ENCODE data around the gene IRF5.

Gene IRF5

GRCh38 chr7:128900237-128900636, 37.5 kb upstream of the IRF5 start:
- Histone ChIP-seq H3K4me3 (ENCODE audit: low read length) (no peak overlapping the region), H3K79me2 (ENCODE audit: control insufficient read depth, low read length) (no peaks in the 10 kb centered on the region)

GRCh38 chr7:128902761-128903585, 34.8 kb upstream of the IRF5 start:
- Histone ChIP-seq H3K9me2 (replicated peaks; ENCODE audit: control insufficient read depth, low read length) (no peaks in the 10 kb centered on the region), H3K9me3 (ENCODE audit: control insufficient read depth, insufficient read depth, low read length) (0 out of 2 replicates have a peak, but pooled peaks cover 5% of the 10 kb centered on the region), H3K36me3 (ENCODE audit: control insufficient read depth, low read length) (no peaks in the 10 kb centered on the region), H3K27ac (ENCODE audit: low read depth, low read length) (no peak overlapping the region), H3K79me2 (ENCODE audit: control insufficient read depth, low read length) (no peaks in the 10 kb centered on the region), H4K20me1 (ENCODE audit: control insufficient read depth, insufficient read depth, low read depth, low read length) (no peaks in the 10 kb centered on the region), H3K27me3 (ENCODE audit: control insufficient read depth, low read length) (0 out of 2 replicates have a peak, but pooled peaks cover 6% of the 10 kb centered on the region), H3K4me2 (ENCODE audit: low read length) (no peak overlapping the region), H3K4me3 (ENCODE audit: low read length) (no peak overlapping the region), H3K4me1 (ENCODE audit: control insufficient read depth, low read length) (peaks cover 3% of the 10 kb centered on the region), H3F3A (ENCODE audit: control insufficient read depth, insufficient read depth) (no peaks in the 10 kb centered on the region)
- TF ChIP-seq CTCF (IDR thresholded peaks at IDR 0.05; ENCODE audit: low read depth, low read length, poor library complexity, severe bottlenecking) (no peak), EZH2phosphoT487 (IDR thresholded peaks at IDR 0.05; ENCODE audit: borderline replicate concordance, low read length) (no peak)

More at GRCh38 chr7:128900237-128900636, 37.5 kb upstream of the IRF5 start:
- Histone ChIP-seq H4K20me1 (ENCODE audit: control insufficient read depth, insufficient read depth, low read depth, low read length) (no peaks in the 10 kb centered on the region), H3K9me3 (ENCODE audit: control insufficient read depth, insufficient read depth, low read length) (0 out of 2 replicates have a peak, but pooled peaks cover 5% of the 10 kb centered on the region), H3K4me1 (ENCODE audit: control insufficient read depth, low read length) (peaks cover 3% of the 10 kb centered on the region), H3K4me2 (ENCODE audit: low read length) (no peak overlapping the region), H3K9me2 (replicated peaks; ENCODE audit: control insufficient read depth, low read length) (no peaks in the 10 kb centered on the region), H3K36me3 (ENCODE audit: control insufficient read depth, low read length) (no peaks in the 10 kb centered on the region), H3K27ac (ENCODE audit: low read depth, low read length) (no peak overlapping the region), H3F3A (ENCODE audit: control insufficient read depth, insufficient read depth) (no peaks in the 10 kb centered on the region), H3K27me3 (ENCODE audit: control insufficient read depth, low read length) (peaks cover 10% of the 10 kb centered on the region; the same call in 1 of the 2 replicates)
- no peak for TF ChIP-seq EZH2phosphoT487 (IDR thresholded peaks at IDR 0.05; ENCODE audit: borderline replicate concordance, low read length)
- no peak for TF ChIP-seq CTCF (IDR thresholded peaks at IDR 0.05; ENCODE audit: low read depth, low read length, poor library complexity, severe bottlenecking)

GRCh38 chr7:128903621-128904361, 33.9 kb upstream of the IRF5 start:
- TF ChIP-seq EZH2phosphoT487 (IDR thresholded peaks at IDR 0.05; ENCODE audit: borderline replicate concordance, low read length) (no peak), CTCF (IDR thresholded peaks at IDR 0.05; ENCODE audit: low read depth, low read length, poor library complexity, severe bottlenecking) (no peak)
- no peaks in the 10 kb centered on the region for H4K20me1 ChIP-seq (ENCODE audit: control insufficient read depth, insufficient read depth, low read depth, low read length)
- H3K27me3 ChIP-seq (ENCODE audit: control insufficient read depth, low read length), result peaks cover 7% of the 10 kb centered on the region; the same call in 1 of the 2 replicates
- peak overlapping the region; percentile 44; the same call in 1 of the 2 replicates for H3K4me2 ChIP-seq (ENCODE audit: low read length)
- H3K79me2 ChIP-seq (ENCODE audit: control insufficient read depth, low read length), result no peaks in the 10 kb centered on the region
- H3K4me3 ChIP-seq (ENCODE audit: low read length), result no peak overlapping the region
- H3K36me3 ChIP-seq (ENCODE audit: control insufficient read depth, low read length), result no peaks in the 10 kb centered on the region
- H3K9me2 ChIP-seq (replicated peaks; ENCODE audit: control insufficient read depth, low read length), result no peaks in the 10 kb centered on the region
- peaks cover 3% of the 10 kb centered on the region for H3K4me1 ChIP-seq (ENCODE audit: control insufficient read depth, low read length)
- H3K9me3 ChIP-seq (ENCODE audit: control insufficient read depth, insufficient read depth, low read length), result 0 out of 2 replicates have a peak, but pooled peaks cover 5% of the 10 kb centered on the region
- no peaks in the 10 kb centered on the region for H3F3A ChIP-seq (ENCODE audit: control insufficient read depth, insufficient read depth)
- no peak overlapping the region for H3K27ac ChIP-seq (ENCODE audit: low read depth, low read length)
